Suprapubic skin (tissue), 4 donors: ENCODE measurements around the gene ME3. TPM values are rescaled to one million over a fixed set of nuclear protein-coding genes. Genes with fewer than 3 reads are reported as not detected.

Experiments used
- DNase-seq, 2 donors: peaks; one replicate each; pipeline ENCODE4 v3.0.0-alpha.2; 2019; ENCODE audit warnings: low spot score in 2 of 2
- H3K27ac ChIP-seq: fragments of 200-600 bp; sonication (generic); one replicate; pipeline ENCODE4 v1.5.1; 2019
- H3K27me3 ChIP-seq: fragments of 200-600 bp; sonication (generic); one replicate; pipeline ENCODE4 v1.5.1; 2019
- H3K36me3 ChIP-seq: fragments of 200-600 bp; sonication (generic); one replicate; pipeline ENCODE4 v1.5.1; 2019
- H3K4me1 ChIP-seq: fragments of 200-600 bp; sonication (generic); one replicate; pipeline ENCODE4 v1.5.1; 2019
- H3K4me3 ChIP-seq: fragments of 200-600 bp; sonication (generic); one replicate; pipeline ENCODE4 v1.5.1; 2019; ENCODE audit warnings: mild to moderate bottlenecking
- H3K9me3 ChIP-seq: fragments of 200-600 bp; sonication (generic); one replicate; pipeline ENCODE4 v1.5.1; 2019
- CTCF ChIP-seq, 2 donors: fragments of 200-600 bp in 1 of 2; fragments of 450-650 bp in 1 of 2; sonication (generic) in 1 of 2; IDR thresholded peaks; one replicate each; pipeline ENCODE4 v1.5.1; 2016 to 2019; ENCODE audit warnings: antibody characterized with exemption in 2 of 2, mild to moderate bottlenecking in 1 of 2, moderate library complexity in 1 of 2
- EP300 ChIP-seq: sonication (generic); formaldehyde crosslinking; IDR thresholded peaks from one replicate; pipeline ENCODE4 v1.6.1; 2017; ENCODE audit warnings: antibody characterized with exemption
- POLR2A ChIP-seq, 2 donors: fragments of 450-650 bp; IDR thresholded peaks; one replicate each; pipeline ENCODE4 v1.6.1; 2017; ENCODE audit warnings: antibody characterized with exemption in 2 of 2, mild to moderate bottlenecking in 2 of 2, moderate library complexity in 2 of 2
- POLR2AphosphoS5 ChIP-seq, 3 donors: sonication (generic); formaldehyde crosslinking; IDR thresholded peaks; one replicate each; pipeline ENCODE4 v1.6.1; 2017; ENCODE audit warnings: antibody characterized with exemption in 3 of 3
- WGBS: methylation state at CpG from one replicate; pipeline ENCODE4 v1.1.5; 2018; 5-methylcytosine and 5-hydroxymethylcytosine counted together
- total RNA-seq, 4 donors: library from RNA; depleted of rRNA; stranded (reverse); fragments of >200 nt; gene quantifications; one replicate each; pipeline ENCODE4 v1.1.0, GENCODE V29; 2016

Gene ME3
- total RNA-seq, 4 donors from 2014 or later: 3.7 to 17.0 (median 9.4) TPM

DNA sequence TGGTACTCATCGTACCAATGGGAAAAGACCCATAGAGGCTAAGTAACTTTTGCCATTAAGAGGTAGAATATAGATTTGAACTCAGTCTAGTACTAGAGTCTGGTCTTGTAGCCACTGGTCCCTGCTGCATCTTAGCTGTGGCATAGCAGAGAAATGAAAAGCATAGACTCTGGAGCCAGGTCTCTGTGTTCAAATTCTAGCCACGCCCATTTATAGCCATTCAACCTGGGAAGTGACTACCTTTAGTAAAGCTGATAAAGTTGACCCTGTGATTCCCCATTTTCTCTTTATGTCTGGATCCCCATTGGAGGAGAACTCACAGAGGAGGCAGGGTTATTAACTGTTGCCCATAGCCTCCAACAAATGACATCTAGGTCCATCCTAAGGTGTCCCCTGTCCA is 113.6 kb downstream of the ME3 start:
- Histone ChIP-seq H3K4me1 (peaks cover 39% of the 10 kb centered on the region), H3K27ac (peak overlapping the region; percentile 77), H3K9me3 (no peaks in the 10 kb centered on the region), H3K27me3 (no peaks in the 10 kb centered on the region), H3K36me3 (no peaks in the 10 kb centered on the region), H3K4me3 (no peak overlapping the region)
- WGBS: 90% methylated on average over 2 of the region's 2 CpGs
- no peak for TF ChIP-seq POLR2A (IDR thresholded peaks at IDR 0.05)
- TF ChIP-seq CTCF (IDR thresholded peaks at IDR 0.05): no peak
- TF ChIP-seq EP300: no peak
- DNase-seq: no peak

GRCh38 chr11:86558207-86558606 is 114.2 kb downstream of the ME3 start:
- Histone ChIP-seq H3K4me1 (peaks cover 45% of the 10 kb centered on the region), H3K36me3 (no peaks in the 10 kb centered on the region), H3K27ac (peak overlapping the region; percentile 77), H3K27me3 (no peaks in the 10 kb centered on the region), H3K4me3 (no peak overlapping the region), H3K9me3 (no peaks in the 10 kb centered on the region)
- WGBS: 18% methylated on average over 1 of the region's 1 CpG
- DNase-seq: no peak
- TF ChIP-seq CTCF (IDR thresholded peaks at IDR 0.05): no peak
- peak in 1 of 3 donors; percentile 10 for TF ChIP-seq POLR2AphosphoS5 (IDR thresholded peaks at IDR 0.05)
- no peak for TF ChIP-seq POLR2A (IDR thresholded peaks at IDR 0.05)

- H3K27me3 ChIP-seq: no peaks in the 10 kb centered on the region
- H3K9me3 ChIP-seq: no peaks in the 10 kb centered on the region
- no peaks in the 10 kb centered on the region for H3K36me3 ChIP-seq
- H3K4me1 ChIP-seq: peaks cover 55% of the 10 kb centered on the region
- H3K27ac ChIP-seq: peak overlapping the region; percentile 61
- TF ChIP-seq CTCF (IDR thresholded peaks at IDR 0.05): no peak
- TF ChIP-seq POLR2AphosphoS5 (IDR thresholded peaks at IDR 0.05): no peak
- no peak for TF ChIP-seq EP300
- TF ChIP-seq POLR2A (IDR thresholded peaks at IDR 0.05): no peak
- no peak for DNase-seq
- no peak overlapping the region for H3K4me3 ChIP-seq
Measured at GRCh38 chr11:86555866-86556265, 116.5 kb downstream of the ME3 start.

- WGBS: 72% methylated on average over 5 of the region's 5 CpGs
- H3K4me1 ChIP-seq: peaks cover 55% of the 10 kb centered on the region
- no peaks in the 10 kb centered on the region for H3K27me3 ChIP-seq
- no peaks in the 10 kb centered on the region for H3K9me3 ChIP-seq
- DNase-seq: no peak
- TF ChIP-seq POLR2AphosphoS5 (IDR thresholded peaks at IDR 0.05) (no peak), CTCF (IDR thresholded peaks at IDR 0.05) (no peak), EP300 (no peak), POLR2A (IDR thresholded peaks at IDR 0.05) (no peak)
- no peaks in the 10 kb centered on the region for H3K36me3 ChIP-seq
- no peak overlapping the region for H3K4me3 ChIP-seq
- peak overlapping the region; percentile 61 for H3K27ac ChIP-seq
Measured at GRCh38 chr11:86555401-86555800, 117.0 kb downstream of the ME3 start.

- Histone ChIP-seq H3K27me3 (no peaks in the 10 kb centered on the region), H3K27ac (no peak overlapping the region), H3K4me3 (no peak overlapping the region), H3K9me3 (no peaks in the 10 kb centered on the region), H3K4me1 (peaks cover 45% of the 10 kb centered on the region), H3K36me3 (no peaks in the 10 kb centered on the region)
- no peak for DNase-seq
- WGBS: no CpG with 5 or more reads among the region's 4 CpGs
- TF ChIP-seq EP300 (no peak), POLR2AphosphoS5 (IDR thresholded peaks at IDR 0.05) (no peak), POLR2A (IDR thresholded peaks at IDR 0.05) (no peak), CTCF (IDR thresholded peaks at IDR 0.05) (no peak)
Measured at GRCh38 chr11:86553265-86553664, 119.2 kb downstream of the ME3 start.
